ENCODE data around the gene UMAD1.

Gene UMAD1

DNA sequence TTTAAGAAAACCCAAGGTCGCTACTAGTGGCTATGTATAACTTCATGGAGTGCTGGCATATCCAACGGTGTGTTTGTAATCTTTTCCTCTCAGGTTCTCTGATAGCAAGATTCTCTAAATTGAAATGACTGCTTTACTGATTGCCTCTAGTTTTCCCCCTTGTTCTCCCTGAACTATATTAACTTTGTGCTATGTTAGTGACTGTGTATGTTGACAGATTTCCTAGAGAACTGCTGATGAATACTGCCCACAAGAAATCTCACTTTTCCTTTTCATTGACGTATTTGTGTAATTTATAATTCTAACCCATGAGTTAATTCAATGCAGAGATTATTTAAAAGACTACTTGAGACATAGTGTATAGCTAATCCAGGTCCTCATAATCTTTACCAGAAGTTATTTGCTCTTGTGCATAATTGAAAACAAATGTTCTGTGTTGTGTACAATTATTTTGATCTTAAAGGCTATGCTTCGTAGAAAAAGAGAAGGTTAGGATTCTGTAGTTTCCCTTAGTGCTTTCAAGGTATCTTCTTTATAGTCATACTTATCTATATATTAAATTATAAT, 257.5 kb downstream of the UMAD1 start:
- no peak for DNase-seq

DNA sequence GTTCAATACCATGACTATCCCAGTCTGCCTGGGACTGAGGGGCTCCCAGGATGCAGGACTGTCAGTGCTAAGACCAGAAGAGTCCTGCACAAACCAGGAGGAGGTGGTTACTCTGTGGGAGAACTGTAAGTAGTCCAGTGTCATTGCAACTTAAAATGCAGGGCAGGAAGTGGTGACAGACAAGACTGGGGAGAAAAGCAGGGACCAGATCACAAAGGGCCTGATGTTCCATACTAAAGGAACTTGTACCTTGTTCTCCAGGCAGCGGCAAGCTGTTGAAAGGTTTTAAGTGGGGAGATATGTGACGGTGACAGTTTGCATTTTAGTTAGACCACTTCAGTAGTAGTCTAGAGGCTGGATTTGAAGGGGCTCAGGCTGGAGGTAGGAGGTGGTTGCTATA, 262.3 kb downstream of the UMAD1 start:
- DNase-seq = no peak

DNA sequence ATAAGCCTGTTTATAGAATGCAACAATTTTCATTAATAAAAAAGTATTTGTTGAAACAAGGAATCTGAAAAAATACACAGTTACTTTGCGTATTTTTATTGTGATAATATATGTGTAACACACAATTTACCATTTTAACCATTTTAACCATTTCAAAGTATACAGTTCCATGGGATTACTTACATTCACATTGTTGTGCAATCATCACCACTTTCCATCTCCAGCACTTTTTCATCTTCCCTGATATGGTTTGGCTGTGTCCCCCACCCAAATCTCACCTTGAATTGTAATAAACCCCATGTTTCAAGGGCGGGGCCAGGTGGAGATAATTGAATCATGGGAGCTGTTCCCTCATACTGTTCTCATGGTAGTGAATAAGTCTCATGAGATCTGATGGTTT, 266.8 kb downstream of the UMAD1 start:
- no peak for DNase-seq

DNA sequence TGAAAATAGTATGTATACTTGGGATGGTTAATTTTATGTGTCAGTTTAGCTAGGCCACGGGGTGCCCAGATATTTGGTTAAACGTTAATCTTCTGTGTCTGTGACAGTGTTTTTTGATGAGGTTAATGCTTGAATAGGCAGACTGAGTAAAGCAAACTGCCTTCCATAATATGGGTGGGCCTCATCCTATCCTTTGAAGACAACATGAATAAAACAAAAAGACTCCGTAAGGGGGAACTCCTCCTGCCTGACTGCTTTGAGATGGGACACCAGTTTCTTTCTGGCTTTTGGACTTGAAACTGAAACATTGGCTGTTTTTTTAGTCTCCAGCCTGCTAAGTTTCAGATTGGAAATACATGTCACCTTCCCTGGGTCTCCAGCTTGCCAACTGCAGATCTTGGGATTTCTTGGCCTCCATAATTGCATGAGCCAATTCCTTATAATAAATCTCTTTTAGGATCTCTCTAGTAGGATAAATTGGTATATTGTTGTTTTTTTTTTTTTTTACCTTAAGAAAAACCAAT, 268.1 kb downstream of the UMAD1 start:
- DNase-seq = no peak

DNA sequence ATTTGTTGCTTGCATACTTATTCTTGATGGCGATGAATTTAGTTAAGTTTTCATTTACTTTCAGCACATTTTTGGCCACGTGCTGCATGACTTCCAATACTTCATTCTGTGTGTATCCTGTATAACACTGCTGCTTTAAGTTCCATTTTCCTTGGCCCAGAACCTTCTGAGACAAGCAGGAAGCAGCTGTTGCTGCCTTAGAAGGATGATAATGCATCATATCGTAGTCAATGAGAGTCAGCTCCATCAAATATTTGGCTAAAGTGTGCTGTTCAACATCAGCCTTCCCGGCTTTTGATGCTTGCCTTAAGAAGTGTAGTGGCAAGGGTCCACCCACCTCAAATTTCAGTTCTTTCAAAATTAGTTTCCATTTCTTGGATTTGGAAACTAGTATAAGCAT, 268.8 kb downstream of the UMAD1 start:
- DNase-seq = no peak

DNA sequence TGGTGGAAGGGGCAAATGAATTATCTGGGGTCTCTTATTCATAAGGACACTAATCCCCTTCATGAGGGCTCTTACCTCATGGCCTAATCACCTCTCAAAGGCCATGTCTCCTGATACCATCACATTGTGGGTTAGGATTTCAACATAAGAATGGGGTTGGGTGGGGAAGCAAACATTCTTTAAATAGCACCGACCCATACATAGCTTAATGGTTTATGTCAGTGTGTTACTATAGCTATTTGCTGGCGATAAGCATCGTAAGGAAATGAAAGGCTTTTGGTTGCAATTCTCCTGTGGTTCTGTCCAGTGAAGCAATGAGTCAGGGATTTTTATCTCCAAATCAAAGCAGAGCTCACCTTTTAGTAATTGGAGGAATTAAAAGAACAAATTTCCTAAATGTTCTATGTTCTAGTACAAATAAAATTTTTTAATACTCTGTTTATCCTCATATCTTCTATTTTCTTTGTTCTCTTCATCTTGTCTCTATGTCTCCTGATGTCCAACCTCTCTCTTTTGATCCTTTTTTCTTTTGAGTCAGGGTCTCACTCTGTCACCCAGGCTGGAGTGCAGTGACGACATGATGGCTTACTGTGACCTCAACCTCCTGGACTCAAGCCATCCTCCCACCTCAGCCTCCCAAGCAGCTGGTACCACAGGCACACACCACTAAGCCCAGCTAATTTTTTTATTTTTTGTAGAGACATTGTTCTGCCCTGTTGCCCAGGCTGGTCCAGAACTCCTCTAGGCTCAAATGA, 271.0 kb downstream of the UMAD1 start:
- no peak for DNase-seq

DNA sequence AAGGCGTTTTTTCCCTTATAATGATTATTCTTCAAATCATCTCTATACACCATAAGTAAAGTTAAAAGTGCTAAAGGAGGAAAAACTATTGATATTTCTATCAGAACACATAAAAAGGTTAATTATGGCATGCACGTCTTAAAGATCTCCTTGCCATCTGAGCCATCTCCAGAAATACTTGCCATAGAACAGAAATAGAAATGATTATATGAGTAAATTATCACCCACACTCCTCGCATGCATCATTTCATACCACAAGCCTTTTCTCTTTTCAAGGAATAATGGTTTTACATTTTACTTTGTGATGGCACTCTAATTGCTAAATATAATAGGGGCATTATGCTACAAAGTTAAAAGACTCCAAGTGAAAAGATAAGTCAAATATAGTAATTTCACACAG, 272.4 kb downstream of the UMAD1 start:
- DNase-seq = no peak

DNA sequence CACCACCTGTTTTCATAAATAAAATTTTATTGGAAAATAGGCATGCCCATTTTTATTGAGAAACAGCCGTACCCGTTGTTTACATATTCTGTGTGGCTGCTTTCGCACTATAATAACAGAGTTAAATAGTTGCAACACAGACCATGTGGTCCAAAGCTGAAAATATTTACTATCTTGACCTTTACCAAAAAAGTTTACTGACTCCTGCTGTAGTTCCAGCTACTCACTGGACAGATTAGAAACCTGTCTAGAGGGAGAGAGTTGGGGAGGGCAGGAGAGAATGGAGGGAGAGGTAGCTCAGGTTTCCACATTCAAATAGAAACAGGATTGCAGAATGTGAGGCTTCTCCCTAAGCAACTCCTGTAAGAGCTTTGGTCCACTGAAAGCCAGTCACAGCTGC, 273.0 kb downstream of the UMAD1 start:
- no peak for DNase-seq

DNA sequence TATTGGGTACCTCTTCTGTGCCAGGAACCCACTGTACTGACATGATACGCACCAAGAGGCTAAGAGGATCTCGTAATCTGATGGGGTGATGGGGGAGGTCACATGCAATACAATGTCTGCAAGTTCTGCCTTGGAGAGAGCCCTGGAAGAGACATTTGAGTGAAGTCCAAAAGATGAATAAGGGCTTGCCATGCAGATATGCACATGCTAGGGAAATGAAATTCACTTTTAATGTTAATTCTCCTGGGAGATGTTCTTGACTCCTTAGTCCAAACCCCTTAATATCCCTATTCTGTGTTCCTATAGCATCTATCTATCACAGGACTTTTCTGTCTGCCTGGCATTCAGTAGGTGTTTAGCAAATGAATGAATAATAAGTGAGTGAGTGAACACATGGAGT, 274.0 kb downstream of the UMAD1 start:
- DNase-seq = no peak

DNA sequence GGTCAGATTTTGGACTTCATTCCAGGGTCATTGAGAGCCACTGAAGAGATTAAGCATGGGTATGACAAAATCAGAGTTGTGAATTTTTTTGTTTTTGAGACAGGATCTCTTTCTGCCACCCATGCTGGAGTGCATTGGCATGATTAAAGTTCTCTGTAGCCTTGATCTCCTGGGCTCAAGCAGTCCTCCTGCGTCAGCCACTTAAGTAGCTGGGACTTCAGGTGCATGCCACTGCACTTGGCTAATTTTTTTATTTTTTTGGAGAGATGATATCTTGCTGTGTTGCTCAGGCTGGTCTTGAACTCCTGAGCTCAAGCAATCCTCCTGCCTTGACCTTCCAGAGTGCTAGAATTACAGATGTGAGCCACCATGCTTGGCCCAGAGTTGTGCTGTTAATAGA, 275.5 kb downstream of the UMAD1 start:
- DNase-seq = no peak

DNA sequence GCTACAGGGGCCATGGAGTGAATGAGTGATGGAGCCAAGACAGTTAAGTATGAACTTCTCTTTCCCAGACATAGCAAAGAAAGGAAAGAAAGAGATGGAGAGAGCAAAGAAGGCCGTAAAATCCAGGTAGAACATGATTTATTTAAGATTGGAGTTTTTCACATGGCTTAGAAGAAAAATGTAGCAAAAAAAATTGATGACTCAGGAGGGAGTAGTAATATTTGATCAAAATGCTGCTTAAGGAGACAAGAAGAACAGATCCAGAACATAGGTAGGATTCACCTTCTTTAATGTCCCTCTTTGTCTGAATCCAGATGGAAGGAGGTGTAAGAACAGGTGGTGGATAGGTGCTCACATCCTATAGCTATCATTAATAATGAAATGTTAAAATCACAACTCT, 277.0 kb downstream of the UMAD1 start:
- DNase-seq = no peak

DNA sequence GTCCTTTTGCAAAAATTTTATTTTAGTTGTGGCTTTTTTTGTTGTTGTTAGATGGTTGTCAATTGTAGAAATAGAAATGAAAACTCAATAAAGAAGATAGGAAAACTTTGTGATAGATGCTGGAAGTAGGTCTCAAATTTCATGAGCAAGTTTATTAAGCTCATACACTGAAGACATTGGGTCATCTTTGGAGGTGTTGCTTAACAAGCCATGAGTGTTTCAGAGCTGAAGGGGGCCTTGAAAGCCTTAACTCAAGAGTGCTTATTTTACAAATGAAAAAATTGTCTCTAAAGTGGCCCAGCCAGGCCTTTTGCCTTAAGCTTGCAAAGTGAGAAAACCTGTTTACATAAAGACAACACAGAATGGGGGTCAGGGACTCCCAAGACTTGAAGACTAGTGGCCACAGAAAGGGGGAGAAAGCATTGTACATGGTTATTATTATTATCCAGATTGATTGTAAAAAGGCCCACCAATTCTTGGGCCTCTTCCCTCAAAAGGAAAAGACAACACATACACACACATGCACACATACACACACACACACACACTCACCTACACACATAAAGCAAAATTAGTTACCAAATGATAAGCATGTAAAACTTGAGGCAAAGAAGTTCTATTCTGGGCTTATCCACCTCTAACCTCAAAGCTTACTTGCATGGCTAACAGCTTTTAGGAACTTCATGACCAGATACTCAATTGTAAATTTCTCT, 278.3 kb downstream of the UMAD1 start:
- DNase-seq = no peak

DNA sequence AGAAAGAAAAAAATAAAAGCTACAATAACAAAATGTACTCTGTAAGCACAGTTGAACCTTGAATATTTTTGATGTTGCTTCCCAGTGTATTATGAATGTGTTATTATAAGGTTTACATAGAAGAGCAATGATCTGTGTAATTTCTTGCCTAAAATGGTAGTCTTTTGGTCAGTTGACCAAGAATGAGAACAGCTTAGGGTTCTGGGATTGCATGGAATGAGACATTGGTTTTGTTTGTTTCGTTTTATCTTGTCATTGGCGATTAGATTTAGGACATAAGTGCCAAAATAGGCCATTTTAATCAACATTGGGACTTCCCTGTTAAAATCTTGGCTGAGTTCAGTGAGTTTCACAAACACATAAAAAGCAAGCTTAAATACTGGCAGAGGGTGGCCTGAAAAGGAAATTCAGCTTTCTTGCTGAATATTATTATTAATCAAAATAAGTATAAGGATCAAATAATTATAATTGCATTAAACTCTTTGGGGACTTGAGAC, 278.9 kb downstream of the UMAD1 start:
- no peak for DNase-seq

DNA sequence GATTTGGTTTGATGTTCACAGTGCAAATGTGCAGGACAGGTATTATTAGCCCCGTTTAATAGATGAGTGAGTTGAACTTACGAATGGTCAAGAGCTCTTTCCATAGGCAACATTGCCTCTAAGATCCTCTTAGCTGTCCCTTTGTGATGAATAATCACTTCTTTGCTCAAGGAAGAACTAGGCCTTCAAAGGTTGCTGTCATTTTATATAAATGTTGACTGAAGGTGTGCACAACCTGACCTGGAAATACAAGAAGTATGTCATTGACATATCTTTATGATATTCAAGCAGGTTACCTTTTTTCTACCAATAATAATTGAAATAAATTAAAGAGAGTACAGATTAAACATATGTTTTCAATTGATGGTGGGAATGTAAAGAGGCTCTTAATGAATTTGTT, 279.5 kb downstream of the UMAD1 start:
- no peak for DNase-seq

DNA sequence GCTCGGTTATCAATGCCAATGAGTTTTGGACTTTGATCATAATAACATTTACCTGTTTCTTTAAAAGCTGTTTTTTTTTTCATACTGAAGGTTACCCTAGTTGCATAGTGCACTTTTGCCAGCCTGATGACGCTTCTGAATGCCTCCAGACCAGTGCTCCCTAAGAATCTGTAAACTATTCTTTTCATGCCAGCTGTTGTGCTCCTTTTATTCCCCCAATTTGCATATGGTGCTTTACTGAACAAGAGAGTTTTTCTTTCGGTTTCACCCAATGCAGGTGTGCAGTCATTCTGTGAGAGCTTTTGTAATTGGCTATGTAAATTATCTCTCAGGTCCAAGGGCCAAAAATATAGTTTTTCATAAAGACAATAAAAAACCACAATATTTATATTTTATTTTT, 279.9 kb downstream of the UMAD1 start:
- no peak for DNase-seq

DNA sequence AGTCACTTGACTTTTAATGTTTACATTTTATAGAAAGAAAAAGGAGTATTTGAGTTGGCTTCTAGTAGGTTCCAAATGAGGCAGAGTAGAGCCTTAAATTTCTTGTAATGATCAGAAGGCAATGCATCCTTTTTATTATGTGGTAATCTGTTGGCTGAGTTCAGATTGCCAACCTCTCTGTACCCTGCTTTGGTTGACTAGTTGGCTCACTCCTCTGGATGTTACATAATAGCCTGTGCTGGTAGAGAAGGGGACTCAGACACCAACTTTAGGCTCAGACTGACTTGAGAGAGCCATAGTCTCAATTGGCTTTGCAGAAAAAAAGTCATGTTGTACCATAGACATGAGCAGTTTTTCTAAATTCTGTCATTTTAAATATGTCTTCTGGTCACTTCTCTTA, 281.3 kb downstream of the UMAD1 start:
- DNase-seq = no peak

DNA sequence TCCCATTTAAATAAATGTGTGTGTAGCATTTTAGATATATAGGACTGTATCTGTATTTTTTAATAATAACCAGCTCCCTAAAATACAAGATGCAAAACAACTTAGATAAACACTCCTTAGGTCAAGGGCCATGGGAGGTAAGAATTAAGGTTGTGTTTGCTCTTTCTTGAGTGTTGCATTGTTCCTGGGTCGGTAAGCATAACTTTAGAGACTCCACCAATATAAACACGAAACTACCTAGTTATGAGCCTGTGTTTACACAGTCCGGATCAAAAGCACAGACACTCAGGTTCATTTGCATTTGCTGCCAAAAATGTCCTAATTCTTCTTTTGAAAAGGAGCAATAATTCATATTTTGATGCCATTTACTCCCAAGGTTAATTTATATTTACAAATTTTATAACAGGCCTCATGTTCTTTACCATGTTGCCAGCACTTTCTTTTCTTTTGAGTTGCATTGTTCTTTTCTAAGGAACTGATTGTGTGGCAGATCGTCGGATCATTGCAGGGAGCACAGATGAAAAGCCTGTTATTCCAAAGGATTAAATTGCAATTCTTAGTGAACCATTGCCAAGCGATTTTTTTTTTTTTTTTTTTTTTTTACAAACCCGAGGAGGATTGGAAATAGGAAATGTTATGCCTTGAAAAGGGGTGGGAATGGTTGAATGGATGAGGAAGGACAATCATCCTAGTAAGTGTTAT, 282.3 kb downstream of the UMAD1 start:
- no peak for DNase-seq

DNA sequence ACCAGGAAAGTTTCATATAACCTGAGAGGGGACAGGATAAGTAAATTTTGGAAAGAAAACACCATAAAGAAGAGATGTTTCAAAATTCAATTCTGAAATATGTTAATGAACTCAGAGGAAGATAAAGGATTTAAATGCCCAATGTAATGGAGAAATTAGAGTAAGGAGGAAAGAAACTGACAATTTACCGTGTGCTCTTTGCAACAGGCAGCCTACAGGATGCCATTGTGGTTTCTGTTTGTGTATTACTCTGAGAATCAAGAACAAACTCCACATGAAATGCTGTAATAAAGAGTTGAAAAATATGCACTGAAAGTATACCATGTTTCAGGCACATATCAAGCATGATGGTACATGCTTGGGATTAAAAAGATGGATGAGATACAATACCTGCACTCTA, 283.3 kb downstream of the UMAD1 start:
- DNase-seq = no peak

DNA sequence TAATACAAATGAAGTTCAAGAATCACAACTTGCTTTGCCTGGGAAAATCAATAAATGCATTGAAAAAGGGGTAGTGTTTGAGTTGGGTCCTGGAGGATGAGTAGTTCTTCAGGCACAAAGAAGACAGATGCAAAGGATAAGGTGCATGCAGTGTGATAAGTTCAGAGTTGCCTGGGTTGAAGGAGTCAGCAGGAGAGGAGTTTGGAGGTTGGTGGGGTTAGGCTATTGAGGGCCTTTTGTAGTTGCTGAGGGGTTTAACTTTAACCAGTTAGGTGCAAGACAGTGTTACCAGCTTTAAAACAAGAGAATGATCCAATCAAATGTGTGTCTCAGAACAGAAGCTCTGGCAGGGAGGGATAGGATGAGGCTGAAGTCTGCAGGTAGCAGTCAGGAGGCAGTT, 283.8 kb downstream of the UMAD1 start:
- no peak for DNase-seq

All from NCI-H446 treated with DMSO at 0.1 percent for 48 hours (cell line).